Fibroblast of lung (primary cell): ENCODE results near the gene RRAD.

Source experiments
- CTCF ChIP-seq, 2 donors: IDR thresholded peaks in 1 of 2; conservative IDR thresholded peaks in 1 of 2; 1 replicate in 1 of 2; 2 replicates in 1 of 2; pipeline ENCODE4 v1.5.1; 2011 to 2012; ENCODE audit warnings: low read length in 2 of 2, control low read depth in 1 of 2, inconsistent platforms in 1 of 2, low read depth in 1 of 2, mild to moderate bottlenecking in 1 of 2
- EZH2 ChIP-seq: IDR thresholded peaks from 2 replicates; pipeline ENCODE4 v1.5.1; 2012; ENCODE audit warnings: low read length, control low read depth, mild to moderate bottlenecking; ENCODE audit errors: missing control alignments

- TF ChIP-seq EZH2, result no peak
- no peak for TF ChIP-seq CTCF (conservative IDR thresholded peaks at IDR 0.05 in 1 of 2, IDR thresholded peaks at IDR 0.05 in 1 of 2; ENCODE audit: low read depth in 1 of 2, low read length in 2 of 2)
Observed at GRCh38 chr16:66926961-66927436, 1.7 kb upstream of the RRAD start.
